GM10266 (cell line): ENCODE results near the gene STK26.

Experiments used
- DNase-seq: peaks from one replicate; pipeline ENCODE4 v3.0.0; 2012; ENCODE audit errors: extremely low spot score
- CTCF ChIP-seq: IDR thresholded peaks from 2 replicates; pipeline ENCODE4 v1.5.1; 2012; ENCODE audit warnings: mild to moderate bottlenecking, low read depth; ENCODE audit not compliant: control insufficient read depth, insufficient read depth; ENCODE audit errors: missing control alignments

Gene STK26

GRCh38 chrX:132022967-132023895 is at the start of gene STK26:
Gene STK26 (plus strand): TSS chrX:132023302. CDS start chrX:132023618, 316 bp downstream.
- no peak for TF ChIP-seq CTCF
- peak; percentile 62 for DNase-seq

GRCh38 chrX:131975851-131976250 is 47.3 kb upstream of the STK26 start:
- no peak for DNase-seq
- TF ChIP-seq CTCF = no peak

GRCh38 chrX:131977619-131978018 is 45.5 kb upstream of the STK26 start:
- no peak for DNase-seq
- no peak for TF ChIP-seq CTCF

GRCh38 chrX:131979116-131979515 is 44.0 kb upstream of the STK26 start:
- no peak for DNase-seq
- TF ChIP-seq CTCF = no peak

GRCh38 chrX:131985526-131986049 is 37.5 kb upstream of the STK26 start:
- no peak for DNase-seq

GRCh38 chrX:131987252-131987651 is 35.9 kb upstream of the STK26 start:
- no peak for TF ChIP-seq CTCF
- DNase-seq = peak; percentile 14

More at GRCh38 chrX:131985526-131986049, 37.5 kb upstream of the STK26 start:
- no peak for TF ChIP-seq CTCF

- TF ChIP-seq CTCF = no peak
- no peak for DNase-seq
Measured at GRCh38 chrX:131988236-131988635, 34.9 kb upstream of the STK26 start.
